MM.1S (cell line): ENCODE data around the gene UGGT1.

Source experiments
- DNase-seq: peaks from one replicate; pipeline ENCODE4 v3.0.0-alpha.2; 2015
- H2AFZ ChIP-seq: fragments of 300-600 bp; sonication (generic); 2 replicates; pipeline ENCODE4 v1.6.0; 2016; ENCODE audit warnings: antibody characterized with exemption, low read length
- H3F3A ChIP-seq: fragments of 300-600 bp; sonication (generic); 2 replicates; pipeline ENCODE4 v1.6.1; 2016; ENCODE audit warnings: mild to moderate bottlenecking, antibody characterized with exemption, low read length, moderate library complexity, mixed read lengths; ENCODE audit not compliant: insufficient read depth
- H3K27ac ChIP-seq: fragments of 300-600 bp; sonication (generic); 2 replicates; pipeline ENCODE4 v1.5.1; 2016; ENCODE audit warnings: mild to moderate bottlenecking, low read length
- H3K27me3 ChIP-seq: fragments of 300-600 bp; sonication (generic); replicated peaks from 2 replicates; pipeline ENCODE4 v1.6.0; 2016; ENCODE audit warnings: low read length; ENCODE audit not compliant: insufficient read depth
- H3K36me3 ChIP-seq: fragments of 300-600 bp; sonication (generic); replicated peaks from 2 replicates; pipeline ENCODE4 v1.6.1; 2016; ENCODE audit warnings: mild to moderate bottlenecking, low read length, mixed read lengths; ENCODE audit not compliant: insufficient read depth
- H3K4me1 ChIP-seq: fragments of 300-600 bp; sonication (generic); 2 replicates; pipeline ENCODE4 v1.6.1; 2016; ENCODE audit warnings: low read length, mixed read lengths
- H3K4me2 ChIP-seq: fragments of 300-600 bp; sonication (generic); 2 replicates; pipeline ENCODE4 v1.6.0; 2016; ENCODE audit warnings: low read depth, low read length
- H3K4me3 ChIP-seq: fragments of 300-600 bp; sonication (generic); 2 replicates; pipeline ENCODE4 v1.5.1; 2016; ENCODE audit warnings: low read length, mixed read lengths
- H3K79me2 ChIP-seq: fragments of 300-600 bp; sonication (generic); 2 replicates; pipeline ENCODE4 v1.6.1; 2016; ENCODE audit warnings: mixed run types, low read length, mixed read lengths
- H3K9ac ChIP-seq: fragments of 300-600 bp; sonication (generic); 2 replicates; pipeline ENCODE4 v1.6.1; 2016; ENCODE audit warnings: low read length, mixed read lengths
- H3K9me2 ChIP-seq: fragments of 300-600 bp; sonication (generic); replicated peaks from 2 replicates; pipeline ENCODE4 v1.6.1; 2016; ENCODE audit warnings: mild to moderate bottlenecking, low read length, mixed read lengths; ENCODE audit not compliant: insufficient read depth
- H3K9me3 ChIP-seq: fragments of 300-600 bp; sonication (generic); replicated peaks from 2 replicates; pipeline ENCODE4 v1.6.1; 2016; ENCODE audit warnings: mild to moderate bottlenecking, low read length, mixed read lengths; ENCODE audit not compliant: insufficient read depth
- H4K20me1 ChIP-seq: fragments of 300-600 bp; sonication (generic); 2 replicates; pipeline ENCODE4 v1.6.1; 2016; ENCODE audit warnings: mild to moderate bottlenecking, low read length, moderate library complexity, mixed read lengths; ENCODE audit not compliant: insufficient read depth
- EZH2 ChIP-seq: fragments of 300-600 bp; sonication (generic); optimal IDR thresholded peaks from 2 replicates; pipeline ENCODE3; 2017; ENCODE audit warnings: low read depth, mild to moderate bottlenecking, antibody characterized with exemption, low read length, mixed read lengths
- EZH2phosphoT487 ChIP-seq: fragments of 300-600 bp; sonication (generic); IDR thresholded peaks from 2 replicates; pipeline ENCODE4 v1.6.1; 2018; ENCODE audit warnings: antibody characterized with exemption, low read length
- TF ChIP-seq, protein P1 (sequence below): fragments of 300-600 bp; sonication (generic); IDR thresholded peaks from 2 replicates; pipeline ENCODE4 v1.5.1; 2016; ENCODE audit warnings: antibody characterized with exemption, low read length, mixed read lengths

UGGT1 gene

DNA sequence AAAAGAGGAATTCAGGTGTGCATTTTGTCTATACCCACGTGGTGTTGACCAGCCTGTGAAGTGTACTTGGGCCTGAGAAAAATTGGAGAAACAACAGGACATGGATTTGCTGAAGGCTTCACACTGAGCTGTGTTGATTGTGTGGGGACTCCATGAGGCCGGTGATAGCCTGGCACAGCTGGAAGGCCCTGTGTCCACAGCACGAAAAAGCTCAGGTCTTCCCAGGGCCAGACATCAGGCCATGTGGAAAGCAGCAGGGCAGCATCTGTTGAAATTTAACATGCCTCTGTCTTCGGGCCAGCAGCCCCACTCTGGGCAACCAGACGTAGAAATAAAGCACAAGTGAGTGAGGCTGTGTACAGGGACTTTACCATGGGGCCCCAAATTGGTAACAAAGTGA is 143.6 kb downstream of the UGGT1 start:
- DNase-seq: no peak
- Histone ChIP-seq H2AFZ (no peak overlapping the region), H4K20me1 (no peaks in the 10 kb centered on the region), H3K9ac (no peak overlapping the region), H3K9me2 (no peaks in the 10 kb centered on the region), H3K4me1 (no peaks in the 10 kb centered on the region), H3K79me2 (no peaks in the 10 kb centered on the region), H3K27ac (no peak overlapping the region), H3K9me3 (no peaks in the 10 kb centered on the region), H3K36me3 (no peaks in the 10 kb centered on the region), H3F3A (no peaks in the 10 kb centered on the region), H3K4me2 (no peak overlapping the region), H3K4me3 (no peak overlapping the region), H3K27me3 (no peaks in the 10 kb centered on the region)
- TF ChIP-seq EZH2 (no peak), EZH2phosphoT487 (no peak)
- TF ChIP-seq, protein P1, sequence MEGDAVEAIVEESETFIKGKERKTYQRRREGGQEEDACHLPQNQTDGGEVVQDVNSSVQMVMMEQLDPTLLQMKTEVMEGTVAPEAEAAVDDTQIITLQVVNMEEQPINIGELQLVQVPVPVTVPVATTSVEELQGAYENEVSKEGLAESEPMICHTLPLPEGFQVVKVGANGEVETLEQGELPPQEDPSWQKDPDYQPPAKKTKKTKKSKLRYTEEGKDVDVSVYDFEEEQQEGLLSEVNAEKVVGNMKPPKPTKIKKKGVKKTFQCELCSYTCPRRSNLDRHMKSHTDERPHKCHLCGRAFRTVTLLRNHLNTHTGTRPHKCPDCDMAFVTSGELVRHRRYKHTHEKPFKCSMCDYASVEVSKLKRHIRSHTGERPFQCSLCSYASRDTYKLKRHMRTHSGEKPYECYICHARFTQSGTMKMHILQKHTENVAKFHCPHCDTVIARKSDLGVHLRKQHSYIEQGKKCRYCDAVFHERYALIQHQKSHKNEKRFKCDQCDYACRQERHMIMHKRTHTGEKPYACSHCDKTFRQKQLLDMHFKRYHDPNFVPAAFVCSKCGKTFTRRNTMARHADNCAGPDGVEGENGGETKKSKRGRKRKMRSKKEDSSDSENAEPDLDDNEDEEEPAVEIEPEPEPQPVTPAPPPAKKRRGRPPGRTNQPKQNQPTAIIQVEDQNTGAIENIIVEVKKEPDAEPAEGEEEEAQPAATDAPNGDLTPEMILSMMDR: no peak

DNA sequence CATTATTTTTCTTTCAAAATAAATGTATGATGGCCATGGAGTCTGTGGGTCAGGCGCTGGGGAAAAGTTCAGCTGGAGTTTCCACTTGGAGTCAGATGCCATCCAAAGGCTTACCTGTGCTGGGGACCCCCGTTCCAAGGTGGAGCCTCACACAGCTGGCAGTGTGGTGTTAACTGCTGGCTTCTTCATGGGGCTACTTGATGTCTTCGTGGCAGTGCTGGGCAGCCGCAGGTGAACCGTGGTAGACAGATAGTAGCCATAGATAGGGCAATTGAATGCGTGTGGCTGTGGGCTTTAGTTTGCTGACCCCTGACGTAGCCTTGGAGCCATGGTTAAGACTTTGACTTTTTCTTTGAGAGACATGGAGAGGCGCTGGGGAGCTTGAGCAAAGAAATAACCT is 144.6 kb downstream of the UGGT1 start:
- DNase-seq: no peak
- Histone ChIP-seq H3K4me3 (no peak overlapping the region), H3K9me3 (no peaks in the 10 kb centered on the region), H3K9me2 (no peaks in the 10 kb centered on the region), H3K4me1 (no peaks in the 10 kb centered on the region), H3K27me3 (no peaks in the 10 kb centered on the region), H3K9ac (no peak overlapping the region), H3K4me2 (no peak overlapping the region), H3K27ac (no peak overlapping the region), H3F3A (no peaks in the 10 kb centered on the region), H4K20me1 (no peaks in the 10 kb centered on the region), H3K36me3 (no peaks in the 10 kb centered on the region), H2AFZ (no peak overlapping the region), H3K79me2 (no peaks in the 10 kb centered on the region)
- no peak for TF ChIP-seq EZH2phosphoT487
- TF ChIP-seq, protein P1: no peak
- TF ChIP-seq EZH2: no peak

DNA sequence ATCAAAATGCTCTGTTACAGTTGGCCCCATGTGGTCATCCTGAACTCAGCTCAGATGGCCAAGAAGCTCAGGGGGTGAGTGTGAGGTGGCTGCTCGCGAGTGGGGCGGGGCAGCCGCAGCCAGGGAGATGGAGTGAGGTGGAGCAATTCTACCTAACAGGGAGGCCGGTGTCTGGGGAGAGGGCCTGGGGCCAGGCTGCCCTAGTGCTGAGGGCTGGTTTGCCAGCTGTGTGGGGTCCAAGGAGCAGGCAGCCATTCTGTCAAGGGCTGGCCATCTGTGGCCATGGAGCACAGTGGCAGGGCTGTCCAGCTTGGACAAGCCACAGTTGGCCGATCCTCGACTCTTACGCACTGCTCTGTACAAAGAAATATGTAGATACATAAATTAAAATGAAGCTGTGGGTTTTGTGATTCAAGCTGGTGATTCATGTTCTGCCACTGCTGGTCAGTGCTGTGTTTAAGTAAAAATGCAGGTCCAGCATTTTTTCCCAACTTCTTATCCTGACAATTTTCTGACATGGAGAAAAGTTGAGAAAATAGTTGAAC is 145.6 kb downstream of the UGGT1 start:
- H3K4me3 ChIP-seq: no peak overlapping the region
- no peaks in the 10 kb centered on the region for H3K9me2 ChIP-seq
- no peaks in the 10 kb centered on the region for H3K27me3 ChIP-seq
- no peaks in the 10 kb centered on the region for H4K20me1 ChIP-seq
- TF ChIP-seq, protein P1: no peak
- TF ChIP-seq EZH2phosphoT487: no peak
- no peak for TF ChIP-seq EZH2
- H2AFZ ChIP-seq: no peak overlapping the region
- H3F3A ChIP-seq: no peaks in the 10 kb centered on the region
- H3K36me3 ChIP-seq: no peaks in the 10 kb centered on the region
- H3K4me1 ChIP-seq: no peaks in the 10 kb centered on the region
- no peak overlapping the region for H3K4me2 ChIP-seq
- no peak for DNase-seq
- H3K79me2 ChIP-seq: no peaks in the 10 kb centered on the region
- no peaks in the 10 kb centered on the region for H3K9me3 ChIP-seq
- H3K9ac ChIP-seq: no peak overlapping the region
- H3K27ac ChIP-seq: no peak overlapping the region
